Fibroblast of mammary gland (primary cell): ENCODE results near the gene CHID1.
A peak's percentile ranks its signal among the peaks of the same experiment; 100 is the strongest.

Experiments
- DNase-seq: peaks from one replicate; pipeline ENCODE4 v3.0.0-alpha.2; 2010; ENCODE audit warnings: low read depth
- H3K4me3 ChIP-seq: 2 replicates; pipeline ENCODE4 v1.5.1; 2011; ENCODE audit warnings: low read depth, mild to moderate bottlenecking, low read length, moderate library complexity; ENCODE audit not compliant: control insufficient read depth
- CTCF ChIP-seq: conservative IDR thresholded peaks from 2 replicates; pipeline ENCODE4 v1.5.1; 2011; ENCODE audit warnings: low read depth, low read length, inconsistent platforms; ENCODE audit not compliant: control insufficient read depth, insufficient read depth

Gene CHID1

GRCh38 chr11:926341-926916 lies 15.8 kb upstream of the CHID1 start:
- TF ChIP-seq CTCF = no peak
- peak overlapping the region; percentile 64 for H3K4me3 ChIP-seq
- peak; percentile 72 for DNase-seq

- peak within 1 kb of the TSS; percentile 64 for H3K4me3 ChIP-seq
- TF ChIP-seq CTCF = no peak
- DNase-seq = peak; percentile 80
Measured at GRCh38 chr11:925496-926301, 15.1 kb upstream of the CHID1 start, which contains the start of gene AP2A2. TSS of gene AP2A2 (plus strand) at chr11:925870. CDS start at chr11:926022, 152 bp downstream.

- no peak for TF ChIP-seq CTCF
- peak overlapping the region; percentile 33 for H3K4me3 ChIP-seq
- no peak for DNase-seq
Measured at GRCh38 chr11:925158-925495, 14.5 kb upstream of the CHID1 start.

- no peak overlapping the region for H3K4me3 ChIP-seq
- DNase-seq = no peak
- no peak for TF ChIP-seq CTCF
Measured at GRCh38 chr11:924406-925157, 14.0 kb upstream of the CHID1 start.

GRCh38 chr11:923691-924405 lies 13.2 kb upstream of the CHID1 start:
- H3K4me3 ChIP-seq = no peak overlapping the region
- DNase-seq = no peak
- TF ChIP-seq CTCF = no peak

GRCh38 chr11:921921-922678 lies 11.5 kb upstream of the CHID1 start:
- no peak for DNase-seq
- TF ChIP-seq CTCF = no peak
- H3K4me3 ChIP-seq = no peak overlapping the region
